ENCODE results near the gene ROBO2.

- TF ChIP-seq, protein P1, sequence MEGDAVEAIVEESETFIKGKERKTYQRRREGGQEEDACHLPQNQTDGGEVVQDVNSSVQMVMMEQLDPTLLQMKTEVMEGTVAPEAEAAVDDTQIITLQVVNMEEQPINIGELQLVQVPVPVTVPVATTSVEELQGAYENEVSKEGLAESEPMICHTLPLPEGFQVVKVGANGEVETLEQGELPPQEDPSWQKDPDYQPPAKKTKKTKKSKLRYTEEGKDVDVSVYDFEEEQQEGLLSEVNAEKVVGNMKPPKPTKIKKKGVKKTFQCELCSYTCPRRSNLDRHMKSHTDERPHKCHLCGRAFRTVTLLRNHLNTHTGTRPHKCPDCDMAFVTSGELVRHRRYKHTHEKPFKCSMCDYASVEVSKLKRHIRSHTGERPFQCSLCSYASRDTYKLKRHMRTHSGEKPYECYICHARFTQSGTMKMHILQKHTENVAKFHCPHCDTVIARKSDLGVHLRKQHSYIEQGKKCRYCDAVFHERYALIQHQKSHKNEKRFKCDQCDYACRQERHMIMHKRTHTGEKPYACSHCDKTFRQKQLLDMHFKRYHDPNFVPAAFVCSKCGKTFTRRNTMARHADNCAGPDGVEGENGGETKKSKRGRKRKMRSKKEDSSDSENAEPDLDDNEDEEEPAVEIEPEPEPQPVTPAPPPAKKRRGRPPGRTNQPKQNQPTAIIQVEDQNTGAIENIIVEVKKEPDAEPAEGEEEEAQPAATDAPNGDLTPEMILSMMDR (IDR thresholded peaks at IDR 0.05 in 2 of 3, conservative IDR thresholded peaks at IDR 0.05 in 1 of 3; ENCODE audit: borderline replicate concordance in 1 of 3, insufficient read depth in 1 of 3, low read depth in 2 of 3, low read length in 2 of 3), result no peak
- TF ChIP-seq POLR2AphosphoS5 (IDR thresholded peaks at IDR 0.05; ENCODE audit: low read depth, low read length) (no peak), SP1 (IDR thresholded peaks at IDR 0.05; ENCODE audit: low read depth) (no peak), EGR1 (IDR thresholded peaks at IDR 0.05; ENCODE audit: low read depth) (no peak), POLR2A (IDR thresholded peaks at IDR 0.05; ENCODE audit: borderline replicate concordance, extremely low read depth, insufficient read depth, insufficient read length) (no peak), RAD21 (IDR thresholded peaks at IDR 0.05; ENCODE audit: low read depth) (no peak), CEBPB (IDR thresholded peaks at IDR 0.05; ENCODE audit: low read depth) (no peak), EZH2 (IDR thresholded peaks at IDR 0.05) (no peak), ZFX (IDR thresholded peaks at IDR 0.05) (no peak)
These were observed 406.9 kb downstream of the ROBO2 start for GRCh38 chr3:77446761-77447160.

Measured in HCT116 (cell line).